HTR-8/SVneo (cell line): ENCODE measurements around the gene SCYGR4.
"Not testable (repeated sequence)": the region's sequence is repeated elsewhere in the genome, so short reads cannot be mapped to it uniquely, and the experiment has no call there.

Experiments used
- DNase-seq: peaks from one replicate; pipeline ENCODE4 v3.0.0; 2011; ENCODE audit warnings: low spot score, mixed read lengths; ENCODE audit not compliant: insufficient read length
- FAIRE-seq: peaks from 2 replicates; lab custom pipeline; 2011; peaks lifted over from hg19 to GRCh38; lab: Jason Lieb, UNC

SCYGR4 gene

DNA sequence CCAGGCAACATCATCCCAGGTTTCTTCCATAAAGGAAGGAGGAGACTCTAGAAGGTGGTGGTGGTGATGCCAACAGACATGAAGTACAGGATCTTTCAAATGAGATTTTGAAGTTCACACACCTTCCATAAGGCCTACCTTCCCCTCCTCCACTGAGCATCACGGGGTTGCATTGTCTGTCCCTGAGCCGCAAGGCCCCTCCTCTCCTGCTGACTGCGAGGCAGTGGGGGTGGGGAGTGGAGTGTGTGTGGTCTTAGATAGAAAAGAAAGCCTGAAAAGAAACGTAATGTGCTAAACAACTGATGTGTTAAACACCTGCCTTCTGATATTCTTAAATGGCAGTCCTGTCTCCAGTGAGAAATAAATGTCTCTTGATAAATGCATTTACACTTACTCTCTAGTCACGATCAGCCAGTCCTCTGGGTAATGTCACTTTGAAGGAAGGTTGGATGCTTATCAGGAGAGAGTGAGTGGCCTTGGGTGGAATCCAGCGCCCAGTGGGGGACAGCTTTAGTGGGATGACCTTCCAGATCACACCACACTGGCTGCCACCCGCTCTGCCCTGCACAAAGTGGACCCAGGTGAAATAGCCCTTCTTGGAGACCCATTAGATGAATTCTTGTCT lies 43.8 kb downstream of the SCYGR4 start:
- FAIRE-seq (no peak), DNase-seq (no peak)

DNA sequence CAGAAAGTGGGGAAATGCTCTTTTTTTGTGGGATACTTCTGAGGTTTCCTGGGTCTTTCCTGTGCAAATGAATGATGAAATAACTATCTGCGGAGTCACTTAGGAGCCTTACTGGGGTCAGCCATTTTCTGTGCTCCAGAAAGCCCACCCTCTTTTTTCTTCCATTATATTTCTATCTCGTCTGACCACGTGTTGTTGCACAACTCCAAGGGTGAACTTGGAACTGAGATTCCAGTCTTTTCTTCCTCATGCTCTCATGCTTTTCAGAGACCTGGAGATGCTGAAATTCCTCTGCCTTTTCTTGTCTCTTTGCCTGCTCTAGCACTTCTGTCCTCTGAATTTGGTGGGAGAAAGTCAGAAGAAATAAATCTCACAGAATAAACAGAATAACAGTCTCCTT lies 44.5 kb downstream of the SCYGR4 start:
- FAIRE-seq, result no peak
- no peak for DNase-seq

- DNase-seq (no peak), FAIRE-seq (no peak)
These were observed 48.1 kb downstream of the SCYGR4 start for GRCh38 chr2:227665189-227665940.

- DNase-seq, FAIRE-seq: not testable (repeated sequence)
These were observed 49.4 kb downstream of the SCYGR4 start, which contains the start of gene SCYGR5 for GRCh38 chr2:227666631-227667170. TSS of gene SCYGR5 (plus strand) at chr2:227666804. CDS start at chr2:227666804, 0 bp downstream.
